Fibroblast of the conjunctiva (primary cell): Measurements from ENCODE around the gene VKORC1L1.
A peak's percentile ranks its signal among the peaks of the same experiment; 100 is the strongest.
"Not testable (repeated sequence)": the region's sequence is repeated elsewhere in the genome, so short reads cannot be mapped to it uniquely, and the experiment has no call there.

Experiments used
- DNase-seq: peaks from one replicate; pipeline ENCODE4 v3.0.0-alpha.2; 2010; ENCODE audit warnings: low read depth

The VKORC1L1 gene

DNA sequence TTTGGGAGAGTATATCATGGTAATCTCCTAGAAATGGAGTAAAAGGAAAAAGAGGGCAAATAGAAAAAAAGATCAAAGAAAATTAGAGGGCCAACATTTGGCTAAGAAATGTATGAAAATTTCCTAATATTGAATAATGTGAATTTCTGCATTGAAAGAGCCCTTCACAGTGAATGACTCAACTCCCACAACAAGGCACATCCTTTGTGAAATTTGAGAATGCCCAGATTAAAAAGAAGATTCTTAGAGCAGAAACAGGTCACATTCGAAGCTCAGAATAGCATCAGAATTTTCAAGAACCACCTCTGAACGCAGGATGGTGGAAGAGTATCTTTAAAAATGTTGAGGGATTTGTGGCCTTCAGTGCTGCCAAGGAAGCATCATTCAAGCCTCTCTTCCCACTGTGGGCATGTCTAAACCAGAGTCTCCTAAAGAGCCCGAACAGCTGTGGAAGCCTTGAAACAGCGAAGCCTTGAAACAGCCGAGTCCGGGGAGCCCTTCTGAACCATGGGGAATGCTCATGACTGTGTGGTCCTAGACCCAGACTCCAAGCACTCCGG lies 65.5 kb downstream of the VKORC1L1 start:
- no peak for DNase-seq

DNA sequence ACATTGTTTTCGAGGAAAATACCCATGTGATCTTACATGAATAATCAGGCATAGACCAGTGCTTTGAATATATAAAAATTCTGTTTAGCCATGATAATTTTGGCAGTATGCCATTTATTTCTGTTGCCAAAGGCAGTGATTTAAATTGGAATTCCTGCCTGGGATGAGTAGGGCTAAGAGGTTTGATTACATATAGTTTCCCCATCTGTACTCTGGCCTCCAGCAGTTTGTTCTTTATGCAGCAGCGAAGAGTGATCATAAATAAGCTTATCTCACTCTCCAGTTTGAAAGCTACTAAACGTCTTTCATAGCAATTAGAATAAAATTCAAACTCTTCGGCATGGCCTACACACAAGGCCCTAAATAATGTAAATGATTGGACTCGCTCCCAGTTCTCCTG lies 72.9 kb downstream of the VKORC1L1 start:
- not testable (repeated sequence) for DNase-seq

DNA sequence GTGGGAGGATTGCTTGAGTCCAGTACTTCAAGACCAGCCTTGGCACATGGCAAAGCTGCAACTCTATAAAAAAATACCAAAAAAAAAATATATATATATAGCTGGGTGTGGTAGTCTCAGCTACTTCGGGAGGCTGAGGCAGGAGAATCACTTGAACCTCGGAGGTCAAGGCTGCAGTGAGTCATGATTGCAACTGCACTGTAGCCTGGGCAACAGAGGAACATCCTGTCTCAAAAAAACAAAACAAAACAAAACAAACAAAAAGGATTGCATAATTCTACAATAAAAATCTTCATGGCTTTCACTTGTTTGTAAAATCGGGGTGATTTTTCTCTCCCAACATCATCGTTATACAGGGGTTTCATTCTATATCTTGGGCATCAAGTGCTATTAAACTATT lies 74.0 kb downstream of the VKORC1L1 start:
- DNase-seq: peak; percentile 70

DNA sequence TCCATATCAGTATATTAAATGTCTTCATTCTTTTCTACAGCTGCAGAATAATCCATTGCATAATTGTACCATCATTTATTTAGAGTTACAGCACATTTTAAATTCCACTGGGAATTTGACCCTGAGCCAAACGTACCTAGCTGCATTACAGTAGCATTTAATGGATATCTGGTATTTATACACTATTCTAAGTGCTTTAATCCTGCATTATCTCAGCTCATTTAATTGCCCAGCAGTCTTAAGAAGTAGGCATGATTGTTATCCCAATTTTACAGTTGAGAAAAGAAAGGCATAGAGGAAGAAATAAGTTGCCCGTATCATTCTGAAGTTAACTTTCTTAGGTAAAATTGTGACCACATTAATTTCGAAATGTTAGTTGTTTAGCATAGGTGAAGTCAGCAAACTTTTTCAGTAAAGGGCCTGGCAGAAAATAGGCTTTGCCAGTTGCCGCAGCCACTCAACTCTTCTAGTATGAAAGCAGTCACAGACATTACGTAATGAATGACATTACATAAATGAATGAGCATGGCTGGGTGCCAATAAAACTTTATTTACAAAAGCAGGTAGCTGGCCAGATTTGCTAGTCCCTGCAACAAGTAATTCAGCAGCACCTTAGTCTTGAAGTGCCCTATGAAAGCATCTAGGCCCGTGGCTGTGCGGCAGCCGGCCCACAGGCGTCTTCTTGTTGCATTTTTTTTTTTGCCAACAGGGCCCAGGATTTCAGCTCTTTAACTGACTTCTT lies 79.1 kb downstream of the VKORC1L1 start:
- no peak for DNase-seq

DNA sequence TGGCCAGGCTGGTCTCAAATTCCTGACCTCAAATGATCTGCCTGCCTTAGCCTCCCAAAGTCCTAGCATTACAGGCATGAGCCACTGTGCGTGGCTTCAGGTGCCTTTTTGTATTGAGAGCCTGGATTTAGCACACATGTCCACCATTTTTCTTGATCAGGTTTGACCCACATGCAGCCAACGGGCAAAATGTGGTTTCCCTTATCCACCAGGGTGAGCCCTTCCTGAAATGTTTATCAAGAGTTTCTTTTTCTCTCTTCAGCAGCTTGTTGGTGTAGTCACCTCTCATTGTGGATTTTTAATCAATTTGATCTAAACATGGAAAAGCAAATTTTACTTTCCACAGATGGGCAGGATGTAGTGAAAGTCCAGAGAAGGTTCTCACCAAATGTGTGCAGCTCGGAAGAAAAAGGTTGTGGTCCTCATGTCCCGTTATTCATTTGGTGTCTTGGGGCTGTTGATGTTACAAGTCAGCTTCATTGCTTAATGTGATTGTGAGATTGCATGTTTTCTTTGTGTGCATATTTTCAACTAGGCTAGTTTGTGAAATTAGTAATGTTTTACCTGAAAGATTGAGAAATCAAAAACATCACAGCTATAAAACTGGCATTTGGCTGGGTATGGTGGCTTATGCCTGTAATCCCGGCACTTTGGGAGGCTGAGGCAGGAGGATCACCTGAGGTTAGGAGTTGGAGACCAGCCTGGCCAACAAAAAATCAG lies 80.3 kb downstream of the VKORC1L1 start:
- no peak for DNase-seq

DNA sequence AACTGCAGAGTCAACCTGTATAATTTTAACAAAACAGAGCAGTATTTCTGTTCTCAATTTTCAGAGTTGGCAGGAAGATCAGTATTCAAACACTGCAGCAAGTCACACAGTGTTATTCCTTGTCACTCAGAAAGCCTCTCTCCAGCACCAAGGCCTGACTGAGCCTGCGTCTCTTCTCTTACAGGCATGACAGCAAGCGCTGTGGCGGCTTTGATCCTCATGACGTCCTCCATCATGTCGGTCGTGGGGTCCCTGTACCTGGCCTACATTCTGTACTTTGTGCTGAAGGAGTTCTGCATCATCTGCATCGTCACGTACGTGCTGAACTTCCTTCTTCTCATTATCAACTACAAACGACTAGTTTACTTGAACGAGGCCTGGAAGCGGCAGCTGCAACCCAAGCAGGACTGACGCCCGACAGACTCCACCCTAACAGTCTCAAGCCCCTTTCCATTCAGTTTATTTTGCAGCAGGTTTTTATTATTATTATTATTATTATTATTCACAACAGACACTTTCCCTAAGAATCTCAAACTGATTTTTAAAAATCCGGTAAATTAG lies 81.1 kb downstream of the VKORC1L1 start:
- DNase-seq: no peak

DNA sequence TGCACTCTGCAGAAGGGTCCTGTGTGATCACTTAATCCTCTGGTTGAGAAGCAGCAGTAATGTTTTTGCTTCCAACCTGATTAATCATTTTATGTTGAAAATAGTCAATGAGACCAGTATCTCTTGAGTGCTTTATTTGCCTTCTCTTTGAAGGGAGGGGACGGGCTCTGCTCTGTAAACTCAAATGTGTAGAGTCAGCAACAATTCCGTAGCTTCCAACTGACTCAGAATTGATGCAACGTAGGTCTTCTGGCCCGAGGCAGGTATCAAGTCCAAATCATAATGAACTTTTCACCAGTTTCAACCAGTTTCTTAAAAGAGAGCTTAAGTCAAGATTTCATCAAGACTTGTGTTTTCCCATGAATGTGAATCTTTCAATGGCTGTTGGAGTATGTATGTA lies 82.8 kb downstream of the VKORC1L1 start:
- DNase-seq: no peak

- no peak for DNase-seq
Measured at GRCh38 chr7:65960351-65961074, 87.6 kb downstream of the VKORC1L1 start.

- DNase-seq: no peak
Measured at GRCh38 chr7:65962033-65962432, 89.2 kb downstream of the VKORC1L1 start.

GRCh38 chr7:65964671-65965070 lies 91.8 kb downstream of the VKORC1L1 start:
- not testable (repeated sequence) for DNase-seq

GRCh38 chr7:65966146-65966545 lies 93.3 kb downstream of the VKORC1L1 start:
- DNase-seq: no peak

DNA sequence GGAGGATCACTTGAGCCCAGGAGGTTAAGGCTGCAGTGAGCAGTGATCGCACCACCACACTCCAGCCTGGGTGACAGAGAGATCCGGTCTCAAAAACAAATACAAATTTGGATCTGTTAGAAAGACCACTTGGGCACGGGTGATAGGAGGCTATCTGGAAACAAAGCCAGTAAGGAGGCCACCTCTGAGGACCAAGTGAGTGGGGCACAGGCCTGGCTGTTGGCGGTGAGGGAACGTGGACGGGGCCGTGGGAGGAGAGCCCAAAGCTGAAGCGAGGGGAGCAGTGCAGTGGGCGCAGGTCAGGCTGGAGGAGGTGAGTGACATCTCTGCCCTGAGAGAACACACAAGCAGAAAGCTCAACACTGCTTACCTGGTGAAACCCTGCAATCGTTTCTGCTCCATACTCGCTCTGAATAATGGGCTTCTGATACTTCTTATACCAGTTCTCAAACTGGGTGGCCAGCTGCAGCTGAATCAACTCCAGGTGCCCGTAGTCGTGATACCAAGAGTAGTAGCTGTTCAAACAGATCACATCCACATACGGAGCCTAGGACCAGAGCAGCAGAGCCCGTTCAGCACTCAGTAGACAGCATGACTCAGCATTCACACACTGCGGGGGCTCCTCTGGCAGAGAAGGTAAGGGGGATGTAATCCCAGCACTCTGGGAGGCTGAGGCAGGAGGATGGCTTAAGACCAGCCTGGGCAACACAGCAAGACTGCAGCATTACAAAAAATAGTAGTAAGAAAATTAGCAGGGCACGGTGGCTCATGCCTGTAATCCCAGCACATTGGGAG lies 94.7 kb downstream of the VKORC1L1 start:
- no peak for DNase-seq

DNA sequence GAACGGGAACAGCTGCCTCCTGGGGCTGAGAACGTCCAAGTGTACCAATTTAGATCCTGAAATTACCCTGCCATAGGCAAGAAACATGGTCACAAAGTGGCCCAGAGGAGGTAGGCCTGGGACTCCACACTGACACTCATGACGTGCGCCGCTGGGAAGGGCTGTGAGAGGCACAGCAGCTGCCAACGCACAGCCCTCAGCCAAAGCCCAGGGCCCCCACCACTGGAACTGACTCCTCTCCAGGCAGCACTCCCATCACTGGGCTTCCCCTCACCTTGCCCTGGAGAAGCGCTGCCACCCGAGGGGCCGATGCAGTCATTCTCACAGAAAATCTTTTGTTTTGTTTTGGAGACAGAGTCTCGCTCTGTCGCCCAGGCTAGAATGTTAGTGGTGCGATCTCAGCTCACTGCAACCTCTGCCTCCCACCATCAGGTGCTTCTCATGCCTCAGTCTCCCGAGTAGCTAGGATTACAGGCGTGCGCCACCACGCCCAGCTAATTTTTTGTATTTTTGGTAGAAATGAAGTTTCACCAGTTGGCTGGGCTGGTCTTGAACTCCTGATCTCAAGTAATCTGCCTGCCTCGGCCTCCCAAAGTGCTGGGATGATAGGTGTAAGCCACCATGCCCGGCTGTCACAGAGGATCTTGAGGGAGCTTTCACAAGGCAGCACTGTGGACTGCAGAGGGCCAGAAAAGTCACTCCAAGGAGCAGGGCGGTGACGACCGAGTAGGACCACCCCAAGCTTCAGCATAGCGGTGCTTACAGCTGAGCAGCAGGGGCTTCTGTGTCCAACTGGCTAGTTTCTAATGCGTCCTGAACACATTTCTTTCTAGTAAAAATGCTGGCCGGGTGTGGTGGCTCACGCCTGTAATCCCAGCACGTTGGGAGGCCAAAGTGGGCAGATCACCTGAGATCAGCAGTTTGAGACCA lies 95.6 kb downstream of the VKORC1L1 start:
- DNase-seq: no peak

DNA sequence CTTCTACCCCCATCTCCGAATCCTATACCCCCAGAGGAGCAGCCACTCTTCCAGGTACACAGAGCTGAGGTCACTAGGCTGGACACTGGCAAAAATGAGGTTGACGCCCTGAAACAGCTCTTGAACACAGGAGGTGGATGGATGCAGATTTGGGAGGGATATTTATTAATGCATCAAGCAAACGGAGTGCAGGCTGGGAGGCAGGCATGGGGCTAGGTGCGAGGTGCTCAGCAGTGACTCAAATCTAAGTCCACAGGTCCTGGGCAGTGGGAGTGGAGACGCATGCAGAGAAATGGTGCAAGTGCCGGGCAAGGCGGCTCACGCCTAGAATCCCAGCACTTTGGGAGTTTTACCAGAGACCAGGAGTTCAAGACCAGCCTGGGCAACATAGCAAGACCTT lies 98.1 kb downstream of the VKORC1L1 start:
- no peak for DNase-seq

- DNase-seq: no peak
Measured at GRCh38 chr7:65972976-65973375, 100.1 kb downstream of the VKORC1L1 start.

DNA sequence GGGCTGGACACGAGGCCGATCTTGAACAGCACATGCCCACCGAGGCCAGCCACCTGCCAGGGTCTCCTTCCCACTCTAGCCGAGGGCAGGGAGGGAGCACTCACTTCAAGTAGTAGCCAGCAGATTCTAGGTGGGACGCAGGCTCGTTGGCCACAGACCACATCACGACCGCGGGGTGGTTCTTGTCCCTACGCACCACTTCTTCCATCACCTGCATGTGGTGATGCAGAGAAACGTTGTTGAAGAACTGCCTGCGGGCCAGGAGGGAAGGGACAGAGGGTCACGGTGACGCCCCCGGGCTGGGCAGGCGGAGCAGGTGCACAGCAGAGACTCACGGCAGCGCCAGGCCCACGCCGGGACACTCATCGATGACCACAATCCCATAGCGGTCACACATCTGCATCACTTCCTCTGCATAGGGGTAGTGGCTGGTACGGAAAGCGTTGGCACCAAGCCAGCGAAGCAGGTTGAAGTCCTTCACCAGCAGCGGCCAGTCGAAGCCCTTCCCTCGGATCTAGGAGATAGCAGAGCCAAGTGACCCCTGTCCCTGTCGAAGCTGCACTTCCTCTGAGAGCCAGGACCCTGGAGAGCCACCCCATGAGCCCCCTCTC lies 101.4 kb downstream of the VKORC1L1 start:
- DNase-seq: no peak

GRCh38 chr7:65974876-65975275 lies 102.0 kb downstream of the VKORC1L1 start:
- no peak for DNase-seq

GRCh38 chr7:65975814-65976445 lies 103.1 kb downstream of the VKORC1L1 start:
- no peak for DNase-seq

DNA sequence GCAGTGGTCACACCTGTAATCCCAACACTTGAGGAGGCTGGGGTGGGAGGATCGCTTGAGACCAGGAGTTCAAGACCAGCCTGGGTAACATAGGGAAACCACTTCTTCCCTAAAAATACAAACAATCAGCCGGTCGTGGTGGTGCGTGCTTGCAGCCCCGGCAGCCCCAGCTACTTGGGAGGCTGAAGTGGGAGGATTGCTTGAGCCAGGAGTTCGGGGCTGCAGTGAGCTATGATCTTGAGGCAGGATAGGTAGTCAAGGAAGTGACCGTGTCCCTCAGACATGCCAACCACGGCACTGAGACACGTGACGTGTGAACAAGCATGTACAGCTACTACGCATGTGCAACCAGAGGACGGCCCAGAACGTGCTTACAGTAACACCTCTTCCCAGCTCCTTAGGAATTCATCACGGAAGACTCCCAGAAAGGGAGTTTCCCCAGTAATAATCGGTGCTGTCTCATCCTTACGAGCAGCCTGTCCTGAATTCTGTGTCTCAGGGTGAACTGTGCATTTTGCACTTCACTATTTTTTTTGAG lies 103.9 kb downstream of the VKORC1L1 start:
- DNase-seq: no peak
